GM21360 (cell line): ENCODE measurements around the gene MCCC1.

Experiments used
- ATAC-seq: cut with Tn5 transposase; IDR thresholded peaks from one replicate; pipeline ENCODE4 v1.9.1; 2021; ENCODE audit warnings: mild to moderate bottlenecking, moderate library complexity; ENCODE audit not compliant: unreplicated experiment

MCCC1 gene

GRCh38 chr3:183058351-183058750, 40.9 kb downstream of the MCCC1 start:
- no peak for ATAC-seq

- ATAC-seq, result no peak
These were observed 48.6 kb downstream of the MCCC1 start for GRCh38 chr3:183050706-183051105.

- ATAC-seq, result no peak
These were observed 52.4 kb downstream of the MCCC1 start for GRCh38 chr3:183046883-183047282.

- ATAC-seq, result peak; percentile 94
These were observed 54.6 kb downstream of the MCCC1 start for GRCh38 chr3:183044547-183045229.

GRCh38 chr3:183038757-183039156, 60.5 kb downstream of the MCCC1 start:
- ATAC-seq, result no peak

GRCh38 chr3:183038221-183038620, 61.1 kb downstream of the MCCC1 start:
- ATAC-seq, result no peak

GRCh38 chr3:183033746-183034145, 65.5 kb downstream of the MCCC1 start:
- no peak for ATAC-seq

GRCh38 chr3:183032880-183033555, 66.3 kb downstream of the MCCC1 start:
- no peak for ATAC-seq

GRCh38 chr3:183031826-183032225, 67.5 kb downstream of the MCCC1 start:
- no peak for ATAC-seq

GRCh38 chr3:183028416-183028815, 70.9 kb downstream of the MCCC1 start:
- ATAC-seq, result no peak

- no peak for ATAC-seq
These were observed 72.0 kb downstream of the MCCC1 start for GRCh38 chr3:183027276-183027675.

- ATAC-seq, result no peak
These were observed 76.3 kb downstream of the MCCC1 start for GRCh38 chr3:183022936-183023516.

GRCh38 chr3:183018421-183019192, 80.7 kb downstream of the MCCC1 start:
- ATAC-seq, result no peak

GRCh38 chr3:183015185-183015584, 84.1 kb downstream of the MCCC1 start:
- ATAC-seq, result no peak

GRCh38 chr3:183013856-183014255, 85.4 kb downstream of the MCCC1 start:
- ATAC-seq, result no peak

- no peak for ATAC-seq
These were observed 86.2 kb downstream of the MCCC1 start for GRCh38 chr3:183013074-183013473.

GRCh38 chr3:183008800-183009199, 90.5 kb downstream of the MCCC1 start:
- ATAC-seq, result no peak

GRCh38 chr3:183008303-183008702, 91.0 kb downstream of the MCCC1 start:
- no peak for ATAC-seq

- ATAC-seq, result no peak
These were observed 92.8 kb downstream of the MCCC1 start for GRCh38 chr3:183006396-183007002.

GRCh38 chr3:182999767-183000166, 99.5 kb downstream of the MCCC1 start:
- no peak for ATAC-seq
